Activated naive CD4-positive, alpha-beta T cell treated with Interleukin-2 at 50 U/mL for 16 hours (primary cell): ENCODE data around the gene UBE2G1.

ENCODE experiments used
- DNase-seq: peaks from one replicate; pipeline ENCODE4 v3.0.0-alpha.2; 2020

UBE2G1 gene

GRCh38 chr17:4333041-4333440 lies 33.4 kb downstream of the UBE2G1 start:
- DNase-seq: no peak

DNA sequence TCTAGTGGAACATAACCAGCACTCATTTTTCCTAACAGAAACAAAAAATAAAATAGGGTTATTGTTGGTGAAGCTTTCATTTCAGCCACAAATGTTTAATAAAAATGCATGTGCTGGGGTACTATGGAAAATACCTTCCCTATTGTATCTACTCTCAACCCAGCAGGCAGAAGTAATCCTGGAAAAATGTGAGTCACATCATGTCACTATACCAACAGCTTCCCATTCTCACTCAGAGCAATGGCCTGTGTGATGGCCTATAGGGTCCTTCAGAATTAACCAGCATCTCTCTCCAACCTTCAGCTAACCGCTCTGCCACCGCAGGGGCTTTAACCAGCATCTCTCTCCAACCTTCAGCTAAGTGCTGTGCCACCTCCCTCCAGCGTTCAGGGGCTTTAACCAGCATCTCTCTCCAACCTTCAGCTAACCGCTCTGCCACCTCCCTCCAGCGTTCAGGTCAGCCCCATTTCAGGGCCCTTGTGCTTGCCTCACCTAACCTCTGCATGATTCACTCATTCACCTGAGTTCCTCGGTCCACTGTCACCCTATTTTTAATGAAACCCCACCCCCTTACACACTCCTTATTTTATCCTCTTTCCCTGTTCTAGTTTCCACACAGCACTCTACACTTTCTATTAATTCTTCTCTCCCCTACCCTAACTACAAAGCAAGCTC lies 34.0 kb downstream of the UBE2G1 start:
- no peak for DNase-seq

DNA sequence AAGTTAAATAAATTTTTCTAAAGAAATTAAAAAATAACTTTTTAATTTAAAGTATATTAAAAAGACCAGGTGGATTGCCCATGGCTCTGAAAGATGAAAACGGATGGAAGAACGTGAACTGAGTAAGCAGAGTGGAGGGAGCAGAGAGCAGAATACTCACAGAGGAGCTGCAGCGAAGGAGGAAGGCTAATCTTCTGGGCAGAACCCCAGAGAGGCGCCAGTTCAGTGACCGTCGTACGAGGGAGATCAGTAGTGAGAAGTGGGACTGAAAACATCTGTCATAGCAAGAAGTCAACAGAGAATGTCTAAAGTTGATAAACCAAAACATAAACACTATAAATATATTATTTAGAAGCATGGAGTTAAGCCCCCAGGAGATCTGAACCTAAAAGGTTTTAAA lies 34.9 kb downstream of the UBE2G1 start:
- no peak for DNase-seq

DNA sequence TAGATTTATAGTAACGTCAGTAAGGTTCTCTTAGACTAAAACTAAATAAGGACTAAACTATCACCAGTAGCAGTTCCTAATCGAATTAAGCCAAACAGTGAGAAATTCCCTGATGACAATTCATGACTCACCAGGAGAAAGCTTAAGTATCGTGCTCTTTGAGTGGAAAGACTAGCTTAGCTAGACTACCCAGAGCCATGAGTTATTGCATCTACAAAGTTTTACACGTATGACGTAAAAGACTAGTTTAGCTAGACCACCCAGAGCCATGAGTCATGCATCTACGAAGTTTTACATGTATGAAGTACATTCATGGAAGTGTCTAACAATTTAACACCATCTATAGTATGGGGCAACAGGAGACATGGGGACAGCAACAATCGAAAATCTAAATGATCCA lies 36.6 kb downstream of the UBE2G1 start:
- no peak for DNase-seq

DNA sequence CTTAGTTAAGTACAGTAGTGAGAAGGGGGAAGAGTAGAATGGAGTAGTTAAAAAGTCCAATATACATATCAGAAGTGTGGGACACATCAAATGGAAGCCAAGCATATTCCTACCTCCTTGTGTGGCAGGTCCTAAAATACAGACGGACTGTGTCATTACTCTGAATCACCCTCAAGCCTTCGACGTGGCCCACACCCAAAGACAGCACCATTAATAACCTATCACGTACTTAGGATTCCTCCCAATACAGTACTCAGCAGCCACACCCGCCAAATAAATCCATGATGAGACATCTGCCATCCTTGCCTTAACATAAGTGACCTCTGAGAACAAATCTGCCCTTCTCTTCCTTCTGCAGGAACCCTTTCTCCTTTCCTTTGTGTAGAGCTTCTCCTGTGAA lies 38.9 kb downstream of the UBE2G1 start:
- DNase-seq: no peak

- no peak for DNase-seq
Observed at GRCh38 chr17:4326608-4327007, 39.9 kb downstream of the UBE2G1 start.

DNA sequence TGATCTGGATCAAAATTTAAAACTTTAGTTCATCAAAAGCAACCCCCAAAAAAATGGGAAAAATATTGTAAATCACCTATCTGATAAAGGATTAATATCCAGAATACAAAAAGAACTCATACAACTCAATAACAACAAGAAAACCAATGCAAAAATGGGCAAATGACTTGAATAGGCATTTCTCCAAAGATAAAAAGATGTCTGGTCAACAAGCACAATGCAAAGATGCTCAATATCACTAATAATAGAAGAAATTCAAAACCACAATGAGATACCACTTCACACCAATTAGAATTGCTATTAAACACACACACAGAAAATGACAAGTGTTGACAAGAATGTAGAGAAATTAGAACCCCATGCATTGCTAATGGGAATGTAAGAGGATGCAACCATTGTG lies 40.4 kb downstream of the UBE2G1 start:
- DNase-seq: no peak

GRCh38 chr17:4324463-4324862 lies 42.0 kb downstream of the UBE2G1 start:
- no peak for DNase-seq

DNA sequence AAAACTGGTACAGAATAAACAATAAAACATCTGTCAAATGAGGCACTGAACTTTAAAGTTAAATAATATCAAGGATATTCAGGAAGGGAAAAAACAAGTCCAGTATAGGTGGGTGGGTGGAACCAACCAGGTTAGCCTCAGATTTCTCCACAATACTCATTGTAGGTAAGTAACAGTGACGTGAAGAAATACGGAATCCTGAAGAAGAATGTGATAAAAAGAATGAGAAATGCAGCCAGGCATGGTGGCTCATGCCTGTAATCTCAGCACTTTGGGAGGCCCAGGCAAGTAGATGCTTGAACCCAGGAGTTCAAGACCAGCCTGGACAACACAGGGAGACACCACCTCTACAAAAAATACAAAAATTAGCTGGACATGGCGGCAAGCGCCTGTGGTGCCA lies 47.3 kb downstream of the UBE2G1 start:
- no peak for DNase-seq

GRCh38 chr17:4318596-4318995 lies 47.9 kb downstream of the UBE2G1 start:
- DNase-seq: no peak

DNA sequence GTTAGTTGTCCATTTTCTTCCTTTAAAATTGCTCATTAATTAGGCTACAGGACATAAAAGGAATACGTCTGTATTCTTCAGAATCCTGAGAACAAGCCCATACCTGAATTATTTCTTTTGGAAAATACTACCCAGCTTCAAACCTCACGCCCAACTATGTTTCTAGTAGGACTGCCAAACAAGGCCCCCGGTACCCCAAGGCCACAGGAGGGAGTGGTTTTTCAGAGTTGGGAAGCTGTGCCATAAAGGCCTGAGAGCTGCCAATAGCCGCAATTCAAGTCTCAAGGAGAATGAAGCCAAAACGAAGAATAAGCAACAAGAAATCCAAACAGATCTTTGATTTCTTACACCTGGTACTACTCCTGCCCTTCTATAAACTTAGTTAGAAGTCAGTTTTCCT lies 48.3 kb downstream of the UBE2G1 start:
- no peak for DNase-seq

DNA sequence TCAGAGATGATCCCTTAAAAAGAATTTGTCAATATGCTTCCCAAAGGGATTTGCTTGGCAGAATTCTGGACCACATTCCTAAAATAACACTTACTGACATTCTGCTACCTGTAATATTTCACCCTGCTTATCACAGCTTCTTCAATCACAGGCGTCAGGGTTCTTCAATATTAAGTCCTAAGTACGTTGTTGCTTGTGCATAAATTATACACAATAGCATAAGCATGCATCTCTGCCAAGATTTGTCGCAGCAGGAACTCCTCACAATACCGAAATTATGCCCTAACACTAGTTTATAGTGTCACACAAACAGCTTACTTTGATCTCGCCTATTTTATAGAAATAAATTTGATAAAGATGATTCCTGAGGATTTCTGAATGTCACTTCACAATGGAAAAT lies 48.9 kb downstream of the UBE2G1 start:
- DNase-seq: no peak

DNA sequence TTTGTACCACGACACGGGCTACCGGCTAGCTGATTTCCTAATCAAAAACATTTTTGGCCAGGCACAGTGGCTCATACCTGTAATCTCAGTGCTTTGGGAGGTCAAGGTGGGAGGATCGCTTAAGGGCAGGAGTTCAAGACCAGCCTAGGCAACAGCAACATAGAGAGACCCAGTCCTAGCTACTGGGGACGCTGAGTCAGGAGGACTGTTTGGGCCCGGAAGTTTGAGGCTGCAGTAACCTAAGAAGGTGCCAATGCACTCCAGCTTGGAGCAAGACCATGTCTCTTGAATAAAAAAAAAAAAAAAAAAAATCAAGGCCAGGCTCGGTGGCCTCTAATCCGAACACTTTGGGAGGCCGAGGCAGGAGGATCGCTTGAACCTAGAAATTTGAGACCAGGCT lies 49.8 kb downstream of the UBE2G1 start:
- DNase-seq: no peak

DNA sequence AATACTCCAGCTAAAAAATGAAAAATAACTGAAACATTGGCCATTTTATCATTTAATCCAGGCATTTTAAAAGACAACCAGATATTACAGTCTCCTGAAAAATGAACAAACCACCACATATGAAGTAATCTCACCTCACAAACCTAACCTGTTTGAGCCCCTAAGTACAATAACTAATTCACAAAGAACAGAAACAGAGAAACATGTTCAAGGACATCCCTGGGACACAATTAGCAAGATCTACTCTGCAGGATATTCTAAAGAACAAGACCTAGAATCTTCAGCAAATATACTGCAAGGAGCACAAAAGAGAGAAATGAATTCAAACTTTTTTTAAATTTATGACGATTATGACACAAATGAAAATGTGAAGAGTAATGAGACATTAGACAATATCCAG lies 51.9 kb downstream of the UBE2G1 start:
- no peak for DNase-seq

GRCh38 chr17:4314179-4314578 lies 52.3 kb downstream of the UBE2G1 start:
- DNase-seq: no peak

GRCh38 chr17:4313221-4314114 lies 53.0 kb downstream of the UBE2G1 start:
- DNase-seq: no peak

DNA sequence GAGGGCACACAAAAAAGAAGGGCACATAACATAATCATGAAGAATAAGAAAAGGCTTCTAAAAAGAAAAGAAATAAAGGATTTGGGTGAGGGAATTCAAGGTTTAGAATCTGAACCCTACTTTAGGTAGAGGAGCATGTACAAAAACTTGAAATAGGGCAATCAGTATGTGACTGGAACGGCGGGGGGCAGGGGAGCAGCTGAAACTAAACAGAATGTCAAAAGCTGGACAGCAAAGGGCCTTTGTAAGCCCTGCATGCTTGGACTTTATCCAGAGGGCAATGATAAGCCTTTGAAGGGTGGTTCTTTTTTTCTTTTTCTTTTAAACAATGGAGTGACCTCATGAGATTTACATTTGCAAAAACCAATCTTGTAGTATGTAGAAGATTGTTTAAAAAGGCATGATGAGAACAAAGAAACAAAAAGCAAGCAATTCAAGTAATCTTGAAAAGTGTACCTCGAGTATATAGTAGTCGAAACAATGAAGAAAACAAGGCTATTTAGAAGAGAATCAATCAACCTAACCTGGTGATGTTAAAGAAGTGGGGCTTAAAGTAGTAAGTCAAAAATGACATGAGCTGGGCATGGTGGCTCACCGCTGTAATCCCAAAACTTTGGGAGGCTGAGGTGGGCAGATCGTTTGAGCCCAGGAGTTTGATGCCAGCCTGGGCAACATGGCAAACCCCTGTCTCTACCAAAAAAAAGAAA lies 56.0 kb downstream of the UBE2G1 start:
- no peak for DNase-seq

DNA sequence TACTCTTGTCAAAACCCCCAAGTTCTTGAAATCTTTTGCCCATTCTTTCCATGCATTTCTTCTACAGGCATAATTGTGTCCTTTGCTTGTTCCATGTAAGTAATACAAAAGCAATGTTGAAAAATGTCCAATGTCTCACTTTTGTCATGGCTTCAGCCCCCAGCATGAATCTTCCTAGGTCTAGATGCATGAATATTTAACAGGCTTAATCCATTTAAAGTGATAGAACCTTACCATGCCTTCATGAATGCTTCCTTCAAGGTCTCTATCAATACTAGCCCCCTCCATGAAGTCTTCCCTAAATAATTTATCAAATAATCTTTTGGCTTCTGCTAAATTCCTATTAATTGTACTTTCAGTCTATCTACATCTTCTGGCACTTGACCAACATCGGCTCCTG lies 56.6 kb downstream of the UBE2G1 start:
- no peak for DNase-seq

GRCh38 chr17:4307179-4307930 lies 59.1 kb downstream of the UBE2G1 start:
- no peak for DNase-seq

- DNase-seq: no peak
Observed at GRCh38 chr17:4305224-4305623, 61.3 kb downstream of the UBE2G1 start.

DNA sequence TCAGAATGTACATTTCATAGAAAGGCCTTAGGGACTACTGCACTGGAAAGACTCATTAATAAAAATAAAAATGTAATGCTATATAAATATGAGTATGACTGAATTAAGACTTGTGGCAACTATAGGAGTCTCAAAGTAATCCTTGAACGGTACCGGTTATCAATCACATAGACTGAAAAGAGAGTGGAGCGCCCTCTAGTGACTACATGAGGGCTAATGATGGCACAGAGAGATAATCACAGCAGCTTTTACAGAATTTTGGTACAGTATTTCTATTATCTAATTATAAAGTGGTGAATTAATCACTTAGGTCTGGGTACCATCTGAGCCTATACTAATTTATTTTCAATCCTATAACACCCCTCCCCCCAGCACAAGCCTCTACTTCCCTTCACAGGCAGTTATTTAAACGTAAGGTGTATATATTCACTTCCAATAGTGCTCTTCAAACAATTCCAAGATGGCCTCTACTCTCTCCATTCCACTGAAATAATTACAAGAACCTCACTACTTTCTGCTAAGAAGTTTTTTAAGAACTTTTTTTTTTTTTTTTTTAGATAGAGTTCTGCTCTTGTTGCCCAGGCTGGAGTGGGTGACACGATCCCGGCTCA lies 62.0 kb downstream of the UBE2G1 start:
- peak; percentile 45 for DNase-seq

DNA sequence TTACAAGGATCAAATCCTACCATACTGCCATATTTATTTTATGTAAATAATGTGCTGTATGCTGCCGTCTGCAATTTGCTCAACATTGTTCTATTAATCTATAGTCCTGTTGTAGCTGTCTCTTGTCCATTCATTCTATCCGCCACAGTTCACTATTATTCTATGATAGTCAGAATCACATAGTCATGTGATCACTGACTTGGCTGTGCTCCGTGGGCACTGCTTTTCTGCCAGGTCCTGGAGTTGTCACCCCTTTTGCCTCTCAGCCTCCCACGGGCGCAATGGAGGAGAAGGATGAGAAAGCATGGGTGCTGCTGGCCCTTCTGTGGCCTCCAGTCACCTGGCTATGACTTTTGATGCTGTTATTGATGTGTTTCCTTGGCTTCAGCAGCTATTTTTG lies 65.4 kb downstream of the UBE2G1 start:
- DNase-seq: no peak

DNA sequence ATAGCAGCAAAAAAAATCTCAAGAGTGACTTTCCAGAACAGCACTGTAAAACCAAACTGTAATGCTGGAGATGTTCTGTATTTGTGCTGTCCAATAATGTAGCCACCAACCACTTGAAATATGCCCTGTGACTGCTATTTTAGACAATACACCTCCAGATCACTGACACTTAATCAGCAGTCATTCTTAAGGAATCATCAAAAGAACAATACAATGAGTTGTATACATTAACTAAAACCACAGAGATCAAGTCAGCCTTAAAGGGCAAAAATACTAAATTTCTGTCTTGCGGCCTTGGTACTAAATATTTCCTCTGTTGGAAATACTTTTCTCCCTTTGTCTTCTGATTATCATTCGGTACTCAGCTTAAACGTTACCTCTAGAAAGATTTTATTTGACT lies 69.1 kb downstream of the UBE2G1 start:
- DNase-seq: no peak
